NCI-H2107 (cell line): Measurements from ENCODE around the gene ANKRD34B.
"Not testable (repeated sequence)": the region's sequence is repeated elsewhere in the genome, so short reads cannot be mapped to it uniquely, and the experiment has no call there.

ENCODE experiments used
- DNase-seq: peaks from one replicate; lab custom pipeline; 2025; lab: John Stamatoyannopoulos, UW

The ANKRD34B gene

DNA sequence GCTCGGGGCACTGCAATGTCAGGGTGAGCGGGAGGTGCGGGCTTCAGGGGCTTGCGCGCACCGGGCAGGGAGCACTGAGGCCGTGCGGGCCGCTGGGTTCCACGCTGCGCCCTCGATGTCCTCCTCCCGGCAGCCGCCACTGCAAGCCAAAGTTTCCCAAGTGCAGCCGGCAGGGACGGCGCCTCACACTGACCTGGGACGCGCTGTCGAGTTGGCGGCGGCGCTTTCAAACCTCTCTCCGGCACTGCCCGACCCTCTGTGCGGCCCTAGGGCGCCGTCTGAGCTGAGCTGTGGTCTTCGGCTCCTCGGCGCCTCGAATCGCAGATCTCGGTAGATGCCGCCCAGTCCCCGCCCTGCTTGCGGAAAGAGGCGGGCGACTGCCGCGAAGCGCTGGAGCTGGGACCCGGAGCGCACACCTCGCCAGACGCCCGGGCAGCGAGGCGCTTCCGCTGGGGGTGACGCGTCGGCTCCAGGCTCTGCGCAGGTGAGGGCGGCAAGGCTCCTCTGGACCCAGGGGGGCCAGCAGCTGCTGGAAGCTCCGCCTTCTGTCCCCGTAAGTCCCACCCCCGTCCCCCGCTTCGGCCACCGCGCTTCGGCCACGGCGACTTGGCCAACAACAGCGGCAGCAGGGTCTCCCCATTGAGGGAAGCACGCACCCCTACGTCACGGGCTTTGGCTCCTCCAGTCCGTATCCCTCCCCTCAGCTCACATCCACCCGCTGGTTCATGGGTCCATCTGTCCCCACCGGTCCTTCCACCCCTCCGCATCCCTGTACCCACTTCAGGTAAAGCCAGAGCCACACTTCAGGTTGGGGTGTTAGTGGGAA is at the start of gene ANKRD34B:
Gene ANKRD34B, minus strand, starts transcription at position 320 of the 826 bp plus-strand sequence. CDS start 10,261 bp downstream, outside the sequence.
- no peak for DNase-seq

DNA sequence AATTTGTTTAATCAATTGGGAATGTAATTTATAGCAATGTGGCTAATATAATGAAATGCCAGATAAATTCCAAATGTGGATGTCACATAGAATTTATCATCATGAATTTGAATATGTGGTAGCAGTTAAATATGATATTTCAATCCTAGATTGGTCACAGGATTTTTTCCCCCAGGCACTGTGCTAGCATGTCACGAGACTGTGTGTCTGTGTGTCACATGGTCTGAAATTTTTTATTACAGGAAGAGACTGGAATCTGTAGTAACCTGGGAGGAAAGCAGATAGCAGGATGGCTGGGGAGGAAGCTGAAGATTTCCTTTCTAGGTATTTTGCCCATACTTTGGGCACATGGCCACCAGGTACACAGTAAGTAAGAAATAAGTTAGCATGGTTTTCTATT is 49.0 kb upstream of the ANKRD34B start:
- no peak for DNase-seq

DNA sequence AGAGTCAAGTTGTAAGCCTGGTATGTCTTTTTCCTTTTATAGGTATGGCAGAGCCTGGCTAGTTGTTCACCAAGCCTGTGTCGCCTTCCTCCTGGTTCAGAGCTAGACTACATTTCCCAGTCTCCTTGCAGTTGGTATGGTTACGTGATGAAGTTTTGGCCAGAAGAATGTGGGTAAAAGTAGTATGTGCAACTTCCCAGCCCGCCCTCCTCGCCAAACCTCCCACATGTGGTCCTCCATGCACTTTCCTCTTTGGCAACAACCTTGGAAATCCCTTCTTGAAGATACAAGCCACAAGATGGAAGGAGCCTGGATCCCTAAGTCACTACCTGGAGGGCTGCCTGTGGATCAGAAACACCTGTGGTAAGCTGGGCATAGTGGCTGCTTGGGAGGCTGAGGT is 48.4 kb upstream of the ANKRD34B start:
- no peak for DNase-seq

DNA sequence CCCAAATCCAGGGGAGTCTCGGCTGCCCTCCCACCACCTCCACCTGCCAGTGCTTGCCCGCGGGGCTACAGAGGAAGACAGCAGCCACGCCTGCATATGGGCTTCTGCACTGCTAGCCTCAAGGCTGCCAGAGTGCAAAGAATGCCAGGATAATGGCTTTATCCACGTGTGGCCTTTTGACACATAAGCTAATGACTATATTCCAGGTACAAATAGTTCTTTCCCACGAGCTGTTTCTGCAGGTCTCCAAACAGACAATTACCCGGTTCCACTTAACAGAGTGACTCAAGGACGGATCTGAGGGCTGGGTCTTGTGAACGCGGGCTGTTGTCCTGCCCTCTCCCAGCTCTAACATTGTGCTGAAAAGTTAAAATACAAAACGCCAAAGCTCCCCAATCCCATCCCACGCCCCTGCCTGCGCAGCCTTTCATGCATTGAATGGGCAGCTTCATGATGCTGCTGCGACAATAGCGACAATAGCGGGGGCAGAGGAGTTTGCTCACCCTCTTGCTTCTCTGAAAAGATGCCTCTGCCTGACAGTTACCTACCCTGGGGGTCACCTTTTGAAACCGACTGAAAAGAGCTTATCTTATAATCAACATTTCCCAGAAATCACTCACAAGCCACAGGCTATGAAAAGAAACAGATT is 45.3 kb upstream of the ANKRD34B start:
- no peak for DNase-seq

DNA sequence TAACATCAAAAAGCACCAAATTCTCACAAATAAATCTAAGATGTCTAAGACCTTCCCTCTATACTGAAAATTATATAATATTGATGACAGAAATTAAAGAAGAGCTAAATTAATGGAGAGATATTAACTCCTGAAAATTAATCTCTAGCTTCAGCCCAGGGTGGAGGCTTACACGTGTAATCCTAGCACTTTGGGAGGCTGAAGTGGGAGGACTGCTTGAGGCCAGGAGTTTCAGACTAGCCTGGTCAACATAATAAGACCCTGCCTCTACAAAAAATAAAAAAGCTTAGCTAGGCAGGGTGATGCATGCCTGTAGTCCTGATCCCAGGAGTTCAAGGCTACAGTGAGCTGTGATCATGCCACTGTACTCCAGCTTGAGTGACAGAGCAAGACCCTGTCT is 39.6 kb upstream of the ANKRD34B start:
- no peak for DNase-seq

DNA sequence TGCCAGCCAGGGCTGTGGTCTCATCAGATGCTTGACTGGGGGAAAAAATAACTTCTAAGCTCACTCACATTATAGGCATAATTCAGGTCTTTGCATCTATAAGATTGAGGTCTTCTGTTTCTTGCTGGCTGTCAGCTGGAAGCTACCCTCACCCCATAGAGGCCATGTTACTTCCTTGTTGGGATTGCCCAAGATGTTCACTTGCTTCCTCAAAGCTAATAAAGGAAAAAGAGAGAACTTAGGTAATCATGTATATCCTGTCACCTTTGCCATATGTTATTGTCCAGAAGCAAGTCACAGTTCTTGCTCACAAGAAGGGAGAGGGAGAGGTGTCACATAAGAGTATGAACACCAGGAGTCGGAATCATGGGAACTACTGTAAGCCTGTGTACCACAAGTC is 38.7 kb upstream of the ANKRD34B start:
- DNase-seq, result no peak

DNA sequence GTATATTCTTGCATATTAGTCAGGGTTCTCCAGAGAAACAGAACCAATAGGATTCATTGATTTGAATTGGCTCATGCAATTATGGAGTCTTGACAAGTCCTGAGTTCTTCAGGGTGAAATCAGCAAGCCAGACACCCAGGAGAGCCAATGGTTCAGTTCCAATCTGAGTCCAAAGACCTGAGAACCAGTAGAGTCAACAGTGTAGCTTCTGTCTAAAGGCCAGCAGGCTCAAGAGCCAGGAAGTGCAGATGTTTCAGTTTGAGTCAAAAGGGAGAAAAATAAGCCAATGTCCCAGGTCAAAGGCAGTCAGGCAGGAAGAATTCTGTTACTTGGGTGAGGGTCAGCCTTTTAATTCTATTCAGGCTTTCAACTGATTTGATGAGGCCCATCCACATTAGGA is 37.8 kb upstream of the ANKRD34B start:
- no peak for DNase-seq

DNA sequence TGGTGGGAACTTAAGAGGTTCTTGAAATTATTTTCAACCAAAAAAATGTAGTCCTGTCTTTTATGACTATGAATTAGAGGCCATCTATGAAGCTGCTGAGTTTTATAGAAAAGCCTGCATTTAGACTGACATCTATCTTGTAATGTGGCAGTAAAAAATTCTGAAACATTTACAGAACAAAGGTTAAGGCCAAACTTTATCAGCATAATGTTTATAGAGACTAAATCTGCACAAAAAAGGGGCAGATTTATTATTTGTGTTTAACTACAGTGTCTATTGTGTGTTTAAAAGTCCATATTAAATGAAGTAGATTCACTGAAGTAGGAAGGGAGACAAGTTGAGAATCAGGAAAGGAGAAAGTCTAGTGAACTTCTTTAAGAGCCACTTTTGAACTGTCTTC is 37.3 kb upstream of the ANKRD34B start:
- no peak for DNase-seq

DNA sequence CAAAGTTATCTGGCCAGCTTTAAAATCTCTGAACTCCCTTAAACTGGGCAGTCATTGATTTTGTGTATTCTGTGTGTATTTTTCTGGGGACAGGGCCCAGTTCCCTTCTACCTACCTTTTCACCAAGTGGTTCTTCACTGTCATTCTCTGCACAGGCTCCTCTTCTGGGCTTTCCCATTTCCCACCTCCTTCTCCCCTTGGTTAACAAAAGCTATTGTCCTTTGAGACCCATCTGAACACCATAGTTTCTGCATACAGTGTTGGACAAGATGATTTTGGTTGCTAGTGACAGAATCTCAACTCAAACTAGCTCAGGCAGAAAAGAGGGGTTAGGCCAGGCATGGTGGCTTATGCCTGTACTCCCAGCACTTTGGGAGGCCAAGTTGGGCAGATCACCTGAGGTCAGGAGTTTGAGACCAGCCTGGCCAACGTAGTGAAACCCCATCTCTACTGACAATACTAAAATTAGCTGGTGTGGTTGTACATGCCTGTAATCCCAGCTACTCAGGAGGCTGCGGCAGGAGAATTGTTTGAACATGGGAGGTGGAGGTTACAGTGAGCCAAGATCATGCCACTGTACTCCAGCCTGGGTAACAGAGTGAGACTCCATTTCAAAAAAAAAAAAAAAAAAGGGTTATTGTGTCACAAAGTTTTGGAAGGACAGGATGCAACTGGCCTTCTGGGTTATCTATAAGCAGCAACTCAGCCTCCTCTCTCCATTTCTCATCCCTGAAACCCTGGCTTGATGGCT is 31.0 kb upstream of the ANKRD34B start:
- no peak for DNase-seq

DNA sequence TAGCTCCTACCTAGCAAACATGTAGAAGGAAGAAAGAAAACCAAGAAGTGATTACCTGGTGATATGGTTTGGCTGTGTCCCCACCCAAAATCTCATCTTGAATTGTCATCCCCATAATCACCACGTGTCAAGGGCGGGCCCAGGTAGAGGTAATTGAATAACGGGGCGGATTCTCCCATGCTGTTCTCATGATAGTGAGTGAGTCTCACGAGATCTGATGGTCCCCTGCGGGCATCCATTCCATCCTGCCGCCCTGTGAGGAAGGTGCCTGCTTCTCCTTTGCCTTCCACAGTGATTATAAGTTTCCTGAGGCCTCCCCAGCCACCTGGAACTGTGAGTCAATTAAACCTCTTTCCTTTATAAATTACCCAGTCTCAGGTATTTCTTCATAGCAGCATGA is 27.4 kb upstream of the ANKRD34B start:
- no peak for DNase-seq

DNA sequence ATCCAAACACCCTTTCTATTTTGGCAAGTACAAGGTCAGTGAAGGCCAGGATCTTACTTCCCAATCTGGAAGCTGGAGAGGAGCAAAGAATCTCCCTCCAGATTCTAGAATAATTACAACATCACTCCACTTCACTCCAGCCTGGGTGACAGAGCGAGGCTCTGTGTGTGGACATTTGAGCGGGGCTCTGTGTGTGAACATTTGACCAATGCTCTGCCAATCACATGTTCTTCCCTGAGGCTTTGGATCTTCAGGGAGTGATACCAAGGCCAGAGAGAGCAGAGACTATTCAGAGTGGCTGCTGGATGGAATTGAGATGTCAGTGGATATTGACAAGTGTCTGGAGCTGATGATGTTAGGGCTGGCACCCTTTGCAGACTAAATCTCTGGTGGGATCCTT is 24.7 kb upstream of the ANKRD34B start:
- DNase-seq, result no peak

DNA sequence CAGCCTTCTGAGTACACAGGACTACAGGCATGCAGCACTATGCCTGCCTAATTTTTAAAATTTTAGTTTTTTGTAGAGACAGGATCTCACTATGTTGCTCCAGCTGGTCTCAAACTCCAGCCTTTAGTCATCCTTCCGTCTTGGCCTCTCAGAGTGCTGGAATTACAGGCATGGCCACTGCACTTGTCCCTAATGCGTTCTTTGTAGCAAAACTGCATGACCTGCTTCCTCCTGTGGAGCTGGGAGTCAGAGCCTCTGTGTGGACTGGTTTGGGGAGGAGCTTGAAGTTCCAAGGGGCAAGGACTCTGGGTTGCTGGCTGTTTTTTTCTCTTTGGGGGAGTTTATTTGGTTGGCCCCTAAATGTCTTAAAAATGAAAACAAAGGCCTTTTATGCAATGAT is 22.7 kb upstream of the ANKRD34B start:
- DNase-seq, result no peak

DNA sequence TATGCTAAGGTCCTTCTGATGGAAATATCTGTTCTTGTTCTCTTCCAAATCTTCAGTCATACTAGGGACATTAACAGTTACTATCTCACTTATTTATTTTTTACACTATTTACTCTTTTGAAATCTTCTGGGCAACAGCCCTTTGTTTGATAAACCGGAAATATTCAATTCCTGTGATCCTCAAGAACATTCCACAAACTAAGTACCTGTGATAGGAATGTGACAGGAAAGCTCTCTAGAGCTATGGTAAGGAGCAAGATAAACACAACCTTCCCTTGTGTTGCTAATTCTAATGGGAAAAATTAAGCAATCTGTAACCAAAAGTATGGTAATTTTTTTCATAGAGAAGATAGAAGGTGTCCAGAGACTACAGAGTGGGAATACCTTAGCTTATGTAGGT is 22.0 kb upstream of the ANKRD34B start:
- no peak for DNase-seq

DNA sequence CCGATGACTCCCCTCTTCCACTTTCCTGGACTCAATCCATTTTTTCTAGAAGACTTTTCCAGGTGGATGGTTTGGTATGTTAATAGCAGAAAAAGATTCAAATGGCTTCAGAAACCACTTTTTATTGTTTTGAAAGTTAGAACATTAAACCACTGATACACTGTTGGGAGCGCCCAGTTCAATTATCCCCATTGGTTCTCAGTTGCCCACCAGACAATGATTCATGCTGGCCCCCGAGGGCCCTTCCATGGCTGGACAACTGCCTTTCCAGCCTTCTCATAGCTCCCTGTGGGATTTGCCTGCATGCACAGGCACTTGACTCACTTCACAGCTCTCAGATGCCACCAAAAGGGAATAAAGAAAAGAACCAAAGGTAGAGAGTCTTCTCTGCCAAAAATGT is 21.3 kb upstream of the ANKRD34B start:
- DNase-seq, result no peak

DNA sequence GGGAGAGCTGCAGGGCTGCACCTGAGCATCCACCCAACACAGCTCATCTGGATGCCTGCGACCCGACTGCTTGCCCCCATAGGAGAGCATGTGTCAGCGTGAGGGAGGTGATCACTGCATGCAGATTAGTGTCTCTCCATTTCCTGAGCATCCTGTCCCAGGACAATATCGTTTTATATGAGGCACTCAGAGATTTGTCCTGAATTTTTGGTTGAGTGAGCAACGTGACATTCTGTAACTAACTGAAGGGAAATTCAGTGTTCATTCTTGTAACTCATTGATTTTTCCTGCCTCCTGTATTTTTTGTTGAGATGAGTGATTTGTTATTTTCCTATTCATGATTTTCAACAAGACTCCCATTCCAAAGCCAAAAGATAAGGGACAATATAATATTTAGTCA is 20.7 kb upstream of the ANKRD34B start:
- DNase-seq, result no peak

DNA sequence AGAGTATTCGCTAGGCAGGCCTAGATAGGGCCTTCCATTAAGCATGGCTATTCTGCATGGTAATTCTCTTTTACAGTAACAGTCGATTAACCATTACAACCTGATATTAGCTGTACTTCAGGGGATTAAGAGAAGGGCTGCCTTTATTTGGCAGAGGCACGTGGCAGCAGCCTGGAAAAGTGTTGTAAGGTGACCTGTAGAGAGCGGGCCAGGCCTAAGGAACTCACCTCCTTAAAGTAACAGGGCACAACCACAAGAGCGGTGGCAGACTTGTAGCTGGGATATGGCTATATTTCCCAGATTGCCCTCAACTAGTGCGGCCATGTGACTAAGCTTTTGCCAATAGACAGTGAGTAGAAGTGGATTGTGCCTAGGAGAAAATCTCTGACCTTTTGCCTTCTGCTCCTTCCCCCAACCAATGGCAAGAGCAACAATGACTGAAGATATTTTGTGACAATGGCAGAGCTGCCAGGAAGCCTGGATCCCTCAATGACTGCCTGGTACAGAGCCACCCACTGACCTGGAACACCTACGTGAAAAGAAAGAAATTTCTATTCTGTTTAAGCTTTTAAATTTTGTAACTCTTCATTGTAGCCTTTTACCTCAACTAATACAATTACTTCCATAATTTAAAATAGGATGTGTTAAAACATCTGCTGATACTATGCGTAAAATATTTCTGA is 18.9 kb upstream of the ANKRD34B start:
- no peak for DNase-seq

DNA sequence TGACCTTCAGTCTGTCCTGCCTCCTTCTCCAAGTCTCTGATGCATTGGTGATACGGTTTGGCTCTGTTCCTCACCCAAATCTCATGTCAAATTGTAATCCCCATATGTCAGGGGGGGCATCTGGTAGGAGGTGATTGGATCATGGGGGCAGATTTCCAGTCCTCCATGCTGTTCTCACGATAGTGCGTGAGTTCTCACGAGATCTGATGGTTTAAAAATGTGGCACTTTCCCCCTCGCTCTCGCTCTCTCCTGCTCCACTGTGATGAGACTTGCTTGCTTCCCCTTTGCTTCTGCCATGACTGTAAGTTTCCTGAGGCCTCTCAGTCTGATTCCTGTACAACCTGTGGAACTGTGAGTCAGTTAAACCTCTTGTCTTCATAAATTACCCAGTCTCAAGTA is 14.7 kb upstream of the ANKRD34B start:
- DNase-seq, result no peak

DNA sequence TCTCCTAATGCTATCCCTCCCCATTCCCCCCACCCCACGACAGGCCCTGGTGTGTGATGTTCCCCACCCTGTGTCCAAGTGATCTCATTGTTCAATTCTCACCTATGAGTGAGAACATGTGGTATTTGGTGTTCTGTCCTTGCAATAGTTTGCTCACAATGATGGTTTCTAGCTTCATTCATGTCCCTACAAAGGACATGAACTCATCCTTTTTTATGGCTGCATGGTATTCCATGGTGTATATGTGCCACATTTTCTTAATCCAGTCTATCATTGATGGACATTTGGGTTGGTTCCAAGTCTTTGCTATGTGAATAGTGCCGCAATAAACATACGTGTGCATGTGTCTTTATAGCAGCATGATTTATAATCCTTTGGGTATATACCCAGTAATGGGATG is 10.2 kb upstream of the ANKRD34B start:
- not testable (repeated sequence) for DNase-seq

DNA sequence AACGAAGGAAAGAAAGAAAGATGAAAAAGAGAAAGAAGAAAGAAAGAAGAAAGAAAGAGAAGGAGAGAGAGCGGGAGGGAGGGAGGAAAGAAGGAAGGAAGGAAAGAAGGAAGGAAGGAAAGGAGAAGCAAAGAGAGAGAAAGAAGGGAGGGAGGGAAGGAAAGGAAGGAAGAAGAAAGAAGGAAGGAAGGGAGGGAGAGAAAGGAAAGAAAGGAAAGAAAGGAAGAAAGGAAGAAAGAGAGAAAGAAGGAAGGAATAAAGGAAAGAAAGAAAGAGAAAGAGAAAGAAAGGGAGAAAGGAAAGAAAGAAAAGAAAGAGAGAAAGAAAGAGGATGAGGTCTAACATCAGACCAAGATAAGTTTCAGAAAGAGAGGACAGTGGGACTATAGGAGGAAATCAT is 9.0 kb upstream of the ANKRD34B start:
- no peak for DNase-seq

DNA sequence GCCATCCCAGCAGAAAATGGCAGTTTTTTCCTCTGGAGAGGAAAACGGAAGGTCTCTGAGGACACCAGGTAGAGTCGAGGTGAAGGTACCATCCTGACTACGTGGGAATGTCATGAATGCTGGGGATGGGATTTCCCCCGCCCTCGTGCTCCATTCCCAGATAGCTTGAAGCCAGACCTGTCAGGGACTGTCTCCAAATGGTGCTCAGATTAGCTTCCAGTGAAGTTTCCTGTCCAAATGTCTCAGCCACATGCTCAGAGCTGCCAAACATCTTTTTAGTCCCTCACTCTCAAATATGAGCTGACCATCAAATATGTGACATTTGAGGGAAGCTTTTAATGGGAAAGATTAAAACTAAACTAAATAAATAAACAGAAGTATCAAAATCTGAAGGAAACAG is 7.6 kb upstream of the ANKRD34B start:
- DNase-seq, result no peak

DNA sequence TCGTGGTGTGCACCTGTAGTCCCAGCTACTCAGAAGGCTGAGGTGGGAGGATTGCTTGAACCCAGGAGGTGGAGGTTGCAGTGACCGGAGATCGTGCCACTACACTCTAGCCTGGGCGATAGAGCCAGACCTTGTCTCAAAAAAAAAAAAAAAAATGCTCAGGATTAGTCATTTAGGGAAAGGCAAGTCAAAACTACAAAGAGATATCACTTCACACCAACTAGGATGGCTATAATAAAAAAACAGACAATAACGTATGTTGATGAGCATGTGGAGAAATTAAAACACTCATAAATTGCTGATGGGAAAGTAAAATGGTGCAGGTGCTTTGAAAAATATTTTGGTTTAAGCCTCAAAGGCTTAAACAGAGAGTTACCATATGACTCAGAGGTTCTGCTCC is 6.3 kb upstream of the ANKRD34B start:
- no peak for DNase-seq

DNA sequence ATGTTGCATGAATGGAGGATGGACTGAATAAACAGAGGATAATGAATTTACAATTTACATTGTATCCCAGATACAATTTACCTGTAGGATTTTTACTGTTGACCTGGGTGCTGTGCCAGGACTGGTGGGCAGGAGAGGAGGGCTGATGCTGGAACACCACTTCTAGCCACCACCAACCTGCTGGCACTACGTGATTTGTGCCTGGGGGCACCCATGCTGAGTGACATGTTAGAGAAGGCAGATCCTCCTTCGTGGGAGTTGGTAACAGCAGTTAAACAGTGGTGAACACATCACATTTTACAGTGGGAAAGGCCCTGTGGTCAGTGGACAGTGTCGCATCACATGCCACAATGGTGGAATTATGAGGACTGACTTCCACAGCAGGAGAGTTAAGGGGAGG is 3.0 kb upstream of the ANKRD34B start:
- no peak for DNase-seq
